H54 (cell line): ENCODE results near the gene SAG.

Experiments
- DNase-seq: peaks from one replicate; pipeline ENCODE4 v3.0.0; 2011; ENCODE audit warnings: low spot score, mixed read lengths; ENCODE audit not compliant: insufficient read length
- FAIRE-seq: peaks from 3 replicates; lab custom pipeline; 2011; peaks lifted over from hg19 to GRCh38; lab: Jason Lieb, UNC
- POLR2A ChIP-seq: IDR thresholded peaks from 2 replicates; pipeline ENCODE4 v1.6.1; 2011; ENCODE audit warnings: low read depth, mild to moderate bottlenecking, low read length

Gene SAG

GRCh38 chr2:233379034-233379433 is 71.4 kb downstream of the SAG start:
- FAIRE-seq, result no peak
- DNase-seq, result no peak
- TF ChIP-seq POLR2A, result no peak

DNA sequence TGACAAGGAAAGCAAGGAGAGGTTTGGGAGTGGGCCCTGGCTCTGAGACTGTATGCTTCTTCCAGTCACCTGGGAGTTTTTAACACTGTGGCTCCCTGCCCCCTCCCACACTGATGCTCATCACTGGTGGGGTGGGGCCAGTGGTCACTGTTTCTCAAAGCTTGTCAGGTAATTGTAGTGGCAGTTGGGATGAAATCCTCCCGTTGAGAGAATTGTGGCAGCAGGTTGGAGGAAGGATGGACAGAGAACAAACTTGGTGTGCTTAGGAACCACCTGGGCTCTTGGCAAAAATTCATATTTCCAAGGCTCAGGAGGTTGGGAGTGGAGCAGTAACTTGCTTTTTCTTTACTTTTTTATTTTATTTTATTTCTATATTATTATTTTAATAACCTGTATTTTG is 71.8 kb downstream of the SAG start:
- no peak for DNase-seq
- TF ChIP-seq POLR2A, result no peak
- FAIRE-seq, result no peak

GRCh38 chr2:233380132-233380895 is 72.7 kb downstream of the SAG start:
- TF ChIP-seq POLR2A, result no peak
- FAIRE-seq (no peak), DNase-seq (no peak)

GRCh38 chr2:233380995-233381637 is 73.5 kb downstream of the SAG start:
- no peak for TF ChIP-seq POLR2A
- DNase-seq, result no peak
- FAIRE-seq, result no peak

- no peak for FAIRE-seq
- no peak for TF ChIP-seq POLR2A
- DNase-seq, result no peak
Observed at GRCh38 chr2:233381638-233381995, 74.0 kb downstream of the SAG start.

GRCh38 chr2:233384015-233384414 is 76.4 kb downstream of the SAG start:
- no peak for TF ChIP-seq POLR2A
- no peak for FAIRE-seq
- DNase-seq, result no peak

GRCh38 chr2:233384811-233385488 is 77.3 kb downstream of the SAG start:
- no peak for TF ChIP-seq POLR2A
- FAIRE-seq (no peak), DNase-seq (no peak)

DNA sequence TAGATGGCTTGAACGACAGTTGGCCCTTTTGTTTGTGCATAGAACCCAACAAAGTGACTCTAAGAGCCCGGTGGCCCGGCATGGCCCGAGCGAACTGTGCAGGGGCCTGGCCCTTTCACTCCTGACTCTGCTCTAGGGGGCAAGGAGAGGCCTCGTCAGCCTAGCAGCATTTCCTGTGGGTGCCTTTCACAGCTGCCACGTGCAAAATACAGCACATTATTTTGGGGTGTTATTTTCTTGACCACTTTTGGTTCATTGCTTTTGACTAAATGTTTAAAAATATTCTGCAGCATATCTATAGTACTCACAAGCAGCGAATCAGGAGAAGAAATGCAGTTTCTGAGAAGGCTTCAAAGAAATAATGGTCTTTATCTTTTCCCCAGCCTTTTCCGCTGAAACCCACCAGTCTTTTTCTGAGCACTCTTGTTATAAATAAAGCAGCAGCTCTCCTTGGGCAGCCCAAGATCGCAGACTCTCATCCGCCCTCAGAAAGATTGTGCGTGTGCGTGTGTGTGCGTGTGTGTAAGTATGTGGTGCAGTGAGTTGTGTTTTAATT is 78.0 kb downstream of the SAG start:
- no peak for TF ChIP-seq POLR2A
- FAIRE-seq, result no peak
- DNase-seq, result no peak

- no peak for FAIRE-seq
- DNase-seq, result no peak
- TF ChIP-seq POLR2A, result no peak
Observed at GRCh38 chr2:233386382-233387041, 78.9 kb downstream of the SAG start.

DNA sequence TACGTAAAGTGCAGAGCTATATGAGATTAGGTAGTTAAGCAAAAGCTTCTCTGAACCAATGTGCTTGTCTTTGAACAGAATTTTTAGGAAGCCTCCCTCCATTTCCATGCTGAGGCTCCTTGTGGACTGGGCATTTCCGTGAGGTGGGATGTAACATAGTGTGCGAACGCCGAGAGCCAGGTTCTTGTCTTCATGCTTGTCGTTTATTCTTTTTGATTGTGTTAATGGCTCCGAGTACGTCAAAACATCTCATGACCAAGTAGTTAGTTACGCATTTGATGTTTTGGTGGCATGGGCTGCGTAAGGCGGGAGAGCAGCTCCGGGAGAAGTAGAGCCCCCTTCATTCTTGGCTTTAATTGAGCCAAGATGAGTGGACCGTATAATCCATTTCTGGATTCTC is 79.6 kb downstream of the SAG start:
- DNase-seq, result no peak
- TF ChIP-seq POLR2A, result no peak
- FAIRE-seq, result no peak

- DNase-seq (no peak), FAIRE-seq (no peak)
- no peak for TF ChIP-seq POLR2A
Observed at GRCh38 chr2:233387667-233388528, 80.3 kb downstream of the SAG start.

DNA sequence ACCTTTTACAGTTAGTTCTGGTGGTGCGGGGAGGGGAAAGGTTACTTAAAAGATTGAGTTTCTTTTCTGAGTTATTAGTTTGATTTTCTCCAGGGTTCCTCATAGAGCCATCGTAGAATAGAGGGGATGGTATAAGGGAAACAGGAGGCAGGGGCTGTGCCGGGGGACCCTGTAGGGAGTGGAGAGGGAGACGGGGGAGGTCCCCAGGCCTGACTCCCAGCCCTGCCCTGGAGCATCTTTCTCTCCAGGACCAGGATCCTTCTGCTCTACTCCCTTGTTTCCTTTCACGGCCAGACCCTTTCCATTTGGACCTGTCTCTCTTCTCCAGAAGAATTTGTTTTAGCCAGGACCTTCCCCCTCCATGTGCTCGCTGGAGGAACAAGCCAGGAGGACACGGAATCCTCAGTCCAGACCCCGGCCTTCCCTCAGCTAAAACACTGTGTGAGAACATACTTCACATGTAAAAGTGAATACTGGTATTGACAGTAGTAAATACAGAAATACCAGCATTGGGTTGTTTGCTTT is 82.0 kb downstream of the SAG start:
- no peak for FAIRE-seq
- no peak for DNase-seq
- no peak for TF ChIP-seq POLR2A

- TF ChIP-seq POLR2A, result no peak
- DNase-seq (no peak), FAIRE-seq (no peak)
Observed at GRCh38 chr2:233395687-233396086, 88.1 kb downstream of the SAG start.
